GM23338 (cell line): ENCODE data around the gene TFEB.

Experiments
- CREB1 ChIP-seq: fragments of 250-450 bp; sonication (Bioruptor Pico); IDR thresholded peaks from 2 replicates; pipeline ENCODE4 v1.5.0; 2020; ENCODE audit warnings: low read depth, mild to moderate bottlenecking, moderate library complexity
- CTCF ChIP-seq, 2 experiments: fragments of 200-600 bp in 1 of 2; sonication (generic) in 1 of 2; conservative IDR thresholded peaks; 2 replicates each; pipeline versions ENCODE4 v1.5.1 to v1.6.1; 2016 to 2017; ENCODE audit warnings: antibody characterized with exemption in 2 of 2, low read depth in 2 of 2, mild to moderate bottlenecking in 2 of 2, moderate library complexity in 1 of 2
- EZH2 ChIP-seq: fragments of 200-600 bp; sonication (generic); IDR thresholded peaks from one replicate; pipeline ENCODE4 v1.8.0; 2017; ENCODE audit warnings: antibody characterized with exemption, mild to moderate bottlenecking, low read depth; ENCODE audit not compliant: unreplicated experiment
- JUNB ChIP-seq: IDR thresholded peaks from one replicate; pipeline ENCODE4 v1.6.1; 2016; ENCODE audit warnings: antibody characterized with exemption; ENCODE audit not compliant: unreplicated experiment
- POLR2AphosphoS5 ChIP-seq: IDR thresholded peaks from 2 replicates; pipeline ENCODE4 v1.6.1; 2016; ENCODE audit warnings: antibody characterized with exemption, low read depth
- REST ChIP-seq: IDR thresholded peaks from one replicate; pipeline ENCODE4 v1.6.1; 2018; ENCODE audit warnings: antibody characterized with exemption; ENCODE audit not compliant: unreplicated experiment
- ZNF114 ChIP-seq: fragments of 250-450 bp; sonication (Bioruptor Pico); IDR thresholded peaks from 2 replicates; pipeline ENCODE4 v1.5.0; 2020; ENCODE audit warnings: mild to moderate bottlenecking, moderate library complexity

- TF ChIP-seq CTCF (conservative IDR thresholded peaks at IDR 0.05; ENCODE audit: low read depth in 2 of 2), result no peak
- no peak for TF ChIP-seq JUNB
- TF ChIP-seq POLR2AphosphoS5, result no peak
- TF ChIP-seq EZH2, result no peak
- no peak for TF ChIP-seq ZNF114 (CRISPR knock-in tag)
- TF ChIP-seq CREB1, result no peak
- TF ChIP-seq REST, result no peak
These were observed 32.5 kb downstream of the TFEB start for GRCh38 chr6:41702771-41703494.
